T-cell (primary cell): ENCODE measurements around the gene BCAS3. TPM values are rescaled to one million over a fixed set of nuclear protein-coding genes. Genes with fewer than 3 reads are reported as not detected.

Experiments used
- ATAC-seq, 4 experiments: fragments of 200-7000 bp in 3 of 4; fragments of 150-1000 bp in 1 of 4; cut with Tn5 transposase; replicated peaks in 1 of 4; 1 replicate in 3 of 4; 2 replicates in 1 of 4; pipeline ENCODE4 v1.10.0; 2021; ENCODE audit warnings: moderate library complexity in 3 of 4, mild to moderate bottlenecking in 2 of 4, moderate number of reproducible peaks in 1 of 4
- CTCF ChIA-PET, 2 donors: fragments of 300-600 bp; sonication (Branson Sonifier 250); formaldehyde crosslinking; loops; one replicate each; lab custom pipeline; 2022; ENCODE audit warnings: antibody characterized with exemption in 2 of 2; lab: Charles Lee
- POLR2A ChIA-PET, 2 donors: fragments of 300-600 bp; sonication (Branson Sonifier 250); formaldehyde crosslinking; loops; one replicate each; lab custom pipeline; 2022; ENCODE audit warnings: antibody characterized with exemption in 2 of 2; lab: Charles Lee
- DNase-seq, 35 experiments: peaks; one replicate each; pipeline versions ENCODE4 v3.0.0 to v3.0.0-alpha.2; 2013 to 2023
- H3K27ac ChIP-seq: one replicate; pipeline ENCODE4 v1.5.1; 2013; ENCODE audit warnings: low read length
- H3K27me3 ChIP-seq, 2 experiments: replicated peaks in 1 of 2; 1 replicate in 1 of 2; 2 replicates in 1 of 2; pipeline versions ENCODE4 v1.6.1 to v1.7.0; 2013; ENCODE audit warnings: low read length in 1 of 2, mixed read lengths in 1 of 2; ENCODE audit not compliant: control insufficient read depth in 2 of 2, insufficient read depth in 2 of 2; ENCODE audit errors: extremely low read depth in 1 of 2
- H3K36me3 ChIP-seq, 2 donors: 1 replicate in 1 of 2; 2 replicates in 1 of 2; pipeline versions ENCODE4 v1.6.1 to v1.7.0; 2013; ENCODE audit warnings: low read length in 1 of 2; ENCODE audit not compliant: control insufficient read depth in 2 of 2, insufficient read depth in 1 of 2; ENCODE audit errors: extremely low read depth in 1 of 2
- H3K4me1 ChIP-seq, 2 experiments: 1 replicate in 1 of 2; 2 replicates in 1 of 2; pipeline versions ENCODE4 v1.6.1 to v1.7.0; 2013; ENCODE audit warnings: low read length in 2 of 2, mixed read lengths in 1 of 2; ENCODE audit not compliant: insufficient read depth in 2 of 2, control insufficient read depth in 1 of 2; ENCODE audit errors: extremely low read depth in 1 of 2
- H3K4me3 ChIP-seq, 2 donors: 1 replicate in 1 of 2; 2 replicates in 1 of 2; pipeline versions ENCODE4 v1.5.1 to v1.7.0; 2013; ENCODE audit warnings: mild to moderate bottlenecking in 2 of 2, low read length in 1 of 2, moderate library complexity in 1 of 2; ENCODE audit not compliant: control insufficient read depth in 1 of 2; ENCODE audit errors: extremely low read depth in 1 of 2
- H3K9me3 ChIP-seq: 2 replicates; pipeline ENCODE4 v1.7.0; 2013
- H3K27ac Mint-ChIP-seq, 2 donors: one replicate each; pipeline ENCODE4 v1.8.0; 2020 to 2021; ENCODE audit warnings: mild to moderate bottlenecking in 2 of 2, mixed read lengths in 2 of 2
- H3K27me3 Mint-ChIP-seq, 2 donors: one replicate each; pipeline ENCODE4 v1.8.0; 2021 to 2022; ENCODE audit warnings: mixed read lengths in 2 of 2
- H3K36me3 Mint-ChIP-seq: one replicate; pipeline ENCODE4 v1.8.0; 2021; ENCODE audit warnings: mixed read lengths
- H3K4me1 Mint-ChIP-seq, 3 donors: one replicate each; pipeline ENCODE4 v1.8.0; 2020 to 2022; ENCODE audit warnings: mixed read lengths in 3 of 3, mild to moderate bottlenecking in 1 of 3
- H3K4me3 Mint-ChIP-seq, 3 donors: one replicate each; pipeline ENCODE4 v1.8.0; 2020 to 2022; ENCODE audit warnings: mild to moderate bottlenecking in 3 of 3, mixed read lengths in 3 of 3, moderate library complexity in 3 of 3
- H3K9me3 Mint-ChIP-seq, 3 donors: one replicate each; pipeline ENCODE4 v1.8.0; 2020 to 2022; ENCODE audit warnings: mixed read lengths in 3 of 3
- WGBS: methylation state at CpG from one replicate; pipeline ENCODE4 v1.1.5; 2013; ENCODE audit warnings: missing lambda C conversion rate; ENCODE audit not compliant: insufficient coverage; 5-methylcytosine and 5-hydroxymethylcytosine counted together
- total RNA-seq, 35 experiments: library from RNA in 6 of 35; stranded (reverse) in 6 of 35; fragments of 120-200 nt in 1 of 35; gene quantifications; one replicate each; pipeline versions ENCODE4 v1.2.1 to v1.2.4 and lab custom pipeline; 2013 to 2026

The BCAS3 gene
- total RNA-seq, 5 donors from 2014 or later (not counting 1 experiment from before 2014, with no cell fraction given): 33.8 to 57.8 (median 38.1) TPM

GRCh38 chr17:61294286-61294685 is 616.6 kb downstream of the BCAS3 start:
- no peaks in the 10 kb centered on the region for H3K4me1 Mint-ChIP-seq
- ATAC-seq: no peak
- DNase-seq: no peak
- Histone ChIP-seq H3K4me3 (no peak overlapping the region), H3K36me3 (no peaks in the 10 kb centered on the region), H3K27ac (no peak overlapping the region), H3K9me3 (no peaks in the 10 kb centered on the region), H3K4me1 (no peaks in the 10 kb centered on the region), H3K27me3 (no peaks in the 10 kb centered on the region)
- H3K4me3 Mint-ChIP-seq: no peak overlapping the region
- no peaks in the 10 kb centered on the region for H3K27me3 Mint-ChIP-seq
- ChIA-PET CTCF (no interaction called here), POLR2A (interaction anchor here in 1 of 2 donors (0.6 kb wide), 1 partner anchor 109 kb away, joined by 5 read pairs; no protein-coding TSS in a partner anchor)
- WGBS: no CpG with 5 or more reads among the region's 2 CpGs
- H3K9me3 Mint-ChIP-seq: no peaks in the 10 kb centered on the region
- H3K36me3 Mint-ChIP-seq: peaks cover 3% of the 10 kb centered on the region
- H3K27ac Mint-ChIP-seq: no peak overlapping the region

- Histone ChIP-seq H3K27me3 (no peaks in the 10 kb centered on the region), H3K36me3 (no peaks in the 10 kb centered on the region), H3K9me3 (no peaks in the 10 kb centered on the region), H3K4me1 (no peaks in the 10 kb centered on the region), H3K27ac (no peak overlapping the region), H3K4me3 (no peak overlapping the region)
- ChIA-PET CTCF (no interaction called here), POLR2A (interaction anchor here in 1 of 2 donors (0.6 kb wide), 1 partner anchor 108 kb away, joined by 5 read pairs; no protein-coding TSS in a partner anchor)
- Mint-ChIP-seq H3K9me3 (no peaks in the 10 kb centered on the region), H3K27ac (no peak overlapping the region), H3K4me3 (no peak overlapping the region), H3K4me1 (no peaks in the 10 kb centered on the region), H3K27me3 (no peaks in the 10 kb centered on the region), H3K36me3 (peaks cover 1% of the 10 kb centered on the region)
- DNase-seq: peak in 1 of 35 experiments; percentile 2
- ATAC-seq: no peak
- WGBS: 90% methylated on average over 2 of the region's 3 CpGs
Measured at GRCh38 chr17:61294777-61295176, 617.1 kb downstream of the BCAS3 start.

- WGBS: no CpG with 5 or more reads among the region's 2 CpGs
- no peaks in the 10 kb centered on the region for H3K27me3 Mint-ChIP-seq
- Histone ChIP-seq H3K27ac (no peak overlapping the region), H3K36me3 (no peaks in the 10 kb centered on the region), H3K9me3 (no peaks in the 10 kb centered on the region), H3K27me3 (no peaks in the 10 kb centered on the region), H3K4me3 (no peak overlapping the region), H3K4me1 (no peaks in the 10 kb centered on the region)
- POLR2A ChIA-PET: no interaction called here
- H3K4me3 Mint-ChIP-seq: no peak overlapping the region
- ATAC-seq: no peak
- no peak overlapping the region for H3K27ac Mint-ChIP-seq
- H3K9me3 Mint-ChIP-seq: no peaks in the 10 kb centered on the region
- no peaks in the 10 kb centered on the region for H3K36me3 Mint-ChIP-seq
- CTCF ChIA-PET: no interaction called here
- no peak for DNase-seq
- no peaks in the 10 kb centered on the region for H3K4me1 Mint-ChIP-seq
Measured at GRCh38 chr17:61296058-61296457, 618.4 kb downstream of the BCAS3 start.

GRCh38 chr17:61299517-61300513 is 622.2 kb downstream of the BCAS3 start:
- ChIA-PET POLR2A (no interaction called here), CTCF (interaction anchor here in 1 of 2 donors (0.6 kb wide), 1 partner anchor 742 kb away, joined by 3 read pairs; no protein-coding TSS in a partner anchor)
- Mint-ChIP-seq H3K9me3 (no peaks in the 10 kb centered on the region), H3K4me1 (no peaks in the 10 kb centered on the region), H3K27ac (no peak overlapping the region), H3K4me3 (no peak overlapping the region), H3K36me3 (peaks cover 12% of the 10 kb centered on the region), H3K27me3 (no peaks in the 10 kb centered on the region)
- Histone ChIP-seq H3K9me3 (no peaks in the 10 kb centered on the region), H3K27me3 (no peaks in the 10 kb centered on the region), H3K36me3 (no peaks in the 10 kb centered on the region), H3K4me3 (no peak overlapping the region), H3K27ac (no peak overlapping the region), H3K4me1 (no peaks in the 10 kb centered on the region)
- ATAC-seq (no peak), DNase-seq (no peak)
- 92% methylated on average over 2 of the region's 9 CpGs for WGBS

- Mint-ChIP-seq H3K4me1 (no peaks in the 10 kb centered on the region), H3K9me3 (no peaks in the 10 kb centered on the region), H3K4me3 (no peak overlapping the region), H3K36me3 (peaks cover 12% of the 10 kb centered on the region), H3K27me3 (no peaks in the 10 kb centered on the region), H3K27ac (no peak overlapping the region)
- Histone ChIP-seq H3K36me3 (no peaks in the 10 kb centered on the region), H3K4me1 (no peaks in the 10 kb centered on the region), H3K4me3 (no peak overlapping the region), H3K27ac (no peak overlapping the region), H3K27me3 (no peaks in the 10 kb centered on the region), H3K9me3 (no peaks in the 10 kb centered on the region)
- DNase-seq (no peak), ATAC-seq (no peak)
- CTCF ChIA-PET: no interaction called here
- WGBS: 82% methylated on average over 8 of the region's 12 CpGs
- POLR2A ChIA-PET: no interaction called here
Measured at GRCh38 chr17:61302953-61303816, 625.5 kb downstream of the BCAS3 start.

- ChIA-PET CTCF (no interaction called here), POLR2A (no interaction called here)
- Mint-ChIP-seq H3K27me3 (no peaks in the 10 kb centered on the region), H3K4me3 (no peak overlapping the region), H3K9me3 (no peaks in the 10 kb centered on the region), H3K4me1 (no peaks in the 10 kb centered on the region), H3K27ac (no peak overlapping the region), H3K36me3 (peaks cover 12% of the 10 kb centered on the region)
- Histone ChIP-seq H3K27me3 (no peaks in the 10 kb centered on the region), H3K4me3 (no peak overlapping the region), H3K36me3 (no peaks in the 10 kb centered on the region), H3K4me1 (no peaks in the 10 kb centered on the region), H3K27ac (no peak overlapping the region), H3K9me3 (no peaks in the 10 kb centered on the region)
- ATAC-seq (no peak), DNase-seq (no peak)
Measured at GRCh38 chr17:61303817-61304096, 626.1 kb downstream of the BCAS3 start.
